HEK293 (cell line): Measurements from ENCODE around the gene PPP1R15B.

Experiments used
- CTCF ChIA-PET: fragments of 350-600 bp; formaldehyde crosslinking; extraction: SDS; loops from one replicate; lab custom pipeline; 2021; ENCODE audit warnings: antibody characterized with exemption; lab: Yijun Ruan, JAX
- POLR2A ChIA-PET: fragments of 300-600 bp; formaldehyde crosslinking; extraction: SDS; loops from one replicate; lab custom pipeline; 2020; ENCODE audit warnings: antibody characterized with exemption, inconsistent platforms; lab: Yijun Ruan, JAX
- H3K27ac ChIP-seq: fragments of 200-500 bp; sonication (Bioruptor generic); 2 replicates; pipeline ENCODE4 v1.5.1; 2014; ENCODE audit warnings: low read depth, low read length, control low read depth, inconsistent platforms; ENCODE audit errors: extremely low read depth
- H3K36me3 ChIP-seq, 2 experiments: fragments of 200-500 bp in 1 of 2; sonication (Bioruptor generic) in 1 of 2; 1 replicate in 1 of 2; 2 replicates in 1 of 2; pipeline ENCODE4 v1.5.1; 2014 to 2017; ENCODE audit warnings: inconsistent platforms in 2 of 2, low read length in 2 of 2; ENCODE audit not compliant: control insufficient read depth in 2 of 2, insufficient read depth in 1 of 2
- H3K4me1 ChIP-seq: fragments of 200-500 bp; sonication (Bioruptor generic); 2 replicates; pipeline ENCODE4 v1.5.1; 2014; ENCODE audit warnings: mild to moderate bottlenecking, low read length, inconsistent platforms; ENCODE audit not compliant: control insufficient read depth, insufficient read depth
- H3K4me3 ChIP-seq: 2 replicates; pipeline ENCODE4 v1.5.1; 2011; ENCODE audit warnings: low read depth, mild to moderate bottlenecking, control low read depth, low read length, moderate library complexity
- H3K9me3 ChIP-seq: fragments of 200-500 bp; sonication (Bioruptor generic); 2 replicates; pipeline ENCODE4 v1.5.1; 2014; ENCODE audit warnings: low read depth, low read length, inconsistent platforms; ENCODE audit not compliant: control insufficient read depth, insufficient read depth
- GLIS1 ChIP-seq: fragments of 450-650 bp; formaldehyde crosslinking; IDR thresholded peaks from 2 replicates; pipeline ENCODE4 v1.5.1; 2016; ENCODE audit warnings: missing biosample characterization, missing genetic modification characterization
- INSM2 ChIP-seq: fragments of 450-650 bp; formaldehyde crosslinking; IDR thresholded peaks from 2 replicates; pipeline ENCODE4 v1.5.1; 2016; ENCODE audit warnings: missing biosample characterization, missing genetic modification characterization
- SALL2 ChIP-seq: fragments of 450-650 bp; formaldehyde crosslinking; IDR thresholded peaks from 2 replicates; pipeline ENCODE4 v1.5.0; 2017; ENCODE audit warnings: missing biosample characterization, mild to moderate bottlenecking, missing genetic modification characterization, borderline replicate concordance
- ZNF121 ChIP-seq: fragments of 450-650 bp; formaldehyde crosslinking; IDR thresholded peaks from 2 replicates; pipeline ENCODE4 v1.5.1; 2016; ENCODE audit warnings: missing biosample characterization, missing genetic modification characterization
- ZNF140 ChIP-seq: fragments of 450-650 bp; formaldehyde crosslinking; IDR thresholded peaks from 2 replicates; pipeline ENCODE4 v1.5.1; 2016; ENCODE audit warnings: missing biosample characterization, missing genetic modification characterization
- ZNF16 ChIP-seq: fragments of 450-650 bp; formaldehyde crosslinking; IDR thresholded peaks from 2 replicates; pipeline ENCODE4 v1.5.1; 2016; ENCODE audit warnings: low read depth, missing biosample characterization, missing genetic modification characterization
- ZNF169 ChIP-seq: fragments of 450-650 bp; formaldehyde crosslinking; IDR thresholded peaks from 2 replicates; pipeline ENCODE4 v1.5.1; 2016; ENCODE audit warnings: missing biosample characterization, missing genetic modification characterization
- ZNF19 ChIP-seq: fragments of 450-650 bp; formaldehyde crosslinking; IDR thresholded peaks from 2 replicates; pipeline ENCODE4; 2016; ENCODE audit warnings: missing biosample characterization, missing genetic modification characterization, low read depth
- ZNF530 ChIP-seq: fragments of 450-650 bp; formaldehyde crosslinking; IDR thresholded peaks from 2 replicates; pipeline ENCODE4 v1.5.1; 2016; ENCODE audit warnings: low read depth, missing biosample characterization, missing genetic modification characterization
- ZNF621 ChIP-seq: fragments of 450-650 bp; formaldehyde crosslinking; IDR thresholded peaks from 2 replicates; pipeline ENCODE4 v1.5.1; 2017; ENCODE audit warnings: missing biosample characterization, missing genetic modification characterization
- ZNF677 ChIP-seq: fragments of 450-650 bp; IDR thresholded peaks from 2 replicates; pipeline ENCODE4 v1.5.0; 2018; ENCODE audit warnings: missing biosample characterization, mild to moderate bottlenecking, missing genetic modification characterization, moderate library complexity
- ZNF707 ChIP-seq: fragments of 450-650 bp; formaldehyde crosslinking; IDR thresholded peaks from 2 replicates; pipeline ENCODE4 v1.5.1; 2016; ENCODE audit warnings: missing biosample characterization, missing genetic modification characterization
- ZSCAN16 ChIP-seq: fragments of 450-650 bp; formaldehyde crosslinking; IDR thresholded peaks from 2 replicates; pipeline ENCODE4 v1.5.1; 2016; ENCODE audit warnings: missing biosample characterization, missing genetic modification characterization
- TF ChIP-seq, protein P1 (sequence below): fragments of 450-650 bp; formaldehyde crosslinking; IDR thresholded peaks from 2 replicates; pipeline ENCODE4 v1.5.1; 2016; ENCODE audit warnings: missing biosample characterization, missing genetic modification characterization
- TF ChIP-seq, protein P2 (sequence below): fragments of 450-650 bp; formaldehyde crosslinking; IDR thresholded peaks from 2 replicates; pipeline ENCODE4 v1.5.1; 2016; ENCODE audit warnings: missing biosample characterization, missing genetic modification characterization
- TF ChIP-seq, protein P3 (sequence below): fragments of 450-650 bp; formaldehyde crosslinking; IDR thresholded peaks from 2 replicates; pipeline ENCODE4 v1.5.1; 2016; ENCODE audit warnings: missing biosample characterization, missing genetic modification characterization, borderline replicate concordance
- TF ChIP-seq, protein P4 (sequence below): fragments of 450-650 bp; formaldehyde crosslinking; IDR thresholded peaks from 2 replicates; pipeline ENCODE4 v1.5.1; 2017; ENCODE audit warnings: missing biosample characterization, missing genetic modification characterization

The PPP1R15B gene

GRCh38 chr1:204361781-204362180 lies 49.8 kb downstream of the PPP1R15B start:
- ChIA-PET CTCF (interaction anchor here (0.5 to 7.9 kb wide), 13 partner anchors 34 to 233 kb away, joined by 3 to 178 read pairs (median 14); partner anchors contain the start of genes GOLT1A and REN), POLR2A (interaction anchor here (2.1 kb wide), 1 partner anchor 37 kb away, joined by 4 read pairs; no protein-coding TSS in a partner anchor)
- no peak for TF ChIP-seq ZNF677 (tag by site-specific recombination)
- no peak for TF ChIP-seq ZNF121 (tag by site-specific recombination)
- TF ChIP-seq ZNF707 (tag by site-specific recombination): no peak
- TF ChIP-seq ZNF530 (tag by site-specific recombination): no peak
- TF ChIP-seq, protein P1, sequence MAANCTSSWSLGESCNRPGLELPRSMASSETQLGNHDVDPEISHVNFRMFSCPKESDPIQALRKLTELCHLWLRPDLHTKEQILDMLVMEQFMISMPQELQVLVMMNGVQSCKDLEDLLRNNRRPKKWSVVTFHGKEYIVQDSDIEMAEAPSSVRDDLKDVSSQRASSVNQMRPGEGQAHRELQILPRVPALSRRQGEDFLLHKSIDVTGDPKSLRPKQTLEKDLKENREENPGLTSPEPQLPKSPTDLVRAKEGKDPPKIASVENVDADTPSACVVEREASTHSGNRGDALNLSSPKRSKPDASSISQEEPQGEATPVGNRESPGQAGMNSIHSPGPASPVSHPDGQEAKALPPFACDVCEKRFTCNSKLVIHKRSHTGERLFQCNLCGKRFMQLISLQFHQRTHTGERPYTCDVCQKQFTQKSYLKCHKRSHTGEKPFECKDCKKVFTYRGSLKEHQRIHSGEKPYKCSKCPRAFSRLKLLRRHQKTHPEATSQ (tag by site-specific recombination): no peak
- TF ChIP-seq, protein P2, sequence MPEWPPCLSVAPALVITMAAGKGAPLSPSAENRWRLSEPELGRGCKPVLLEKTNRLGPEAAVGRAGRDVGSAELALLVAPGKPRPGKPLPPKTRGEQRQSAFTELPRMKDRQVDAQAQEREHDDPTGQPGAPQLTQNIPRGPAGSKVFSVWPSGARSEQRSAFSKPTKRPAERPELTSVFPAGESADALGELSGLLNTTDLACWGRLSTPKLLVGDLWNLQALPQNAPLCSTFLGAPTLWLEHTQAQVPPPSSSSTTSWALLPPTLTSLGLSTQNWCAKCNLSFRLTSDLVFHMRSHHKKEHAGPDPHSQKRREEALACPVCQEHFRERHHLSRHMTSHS (tag by site-specific recombination): no peak
- no peak for TF ChIP-seq ZNF16 (tag by site-specific recombination)
- TF ChIP-seq, protein P3, sequence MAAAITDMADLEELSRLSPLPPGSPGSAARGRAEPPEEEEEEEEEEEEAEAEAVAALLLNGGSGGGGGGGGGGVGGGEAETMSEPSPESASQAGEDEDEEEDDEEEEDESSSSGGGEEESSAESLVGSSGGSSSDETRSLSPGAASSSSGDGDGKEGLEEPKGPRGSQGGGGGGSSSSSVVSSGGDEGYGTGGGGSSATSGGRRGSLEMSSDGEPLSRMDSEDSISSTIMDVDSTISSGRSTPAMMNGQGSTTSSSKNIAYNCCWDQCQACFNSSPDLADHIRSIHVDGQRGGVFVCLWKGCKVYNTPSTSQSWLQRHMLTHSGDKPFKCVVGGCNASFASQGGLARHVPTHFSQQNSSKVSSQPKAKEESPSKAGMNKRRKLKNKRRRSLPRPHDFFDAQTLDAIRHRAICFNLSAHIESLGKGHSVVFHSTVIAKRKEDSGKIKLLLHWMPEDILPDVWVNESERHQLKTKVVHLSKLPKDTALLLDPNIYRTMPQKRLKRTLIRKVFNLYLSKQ (tag by site-specific recombination): no peak
- TF ChIP-seq SALL2 (tag by site-specific recombination): no peak
- TF ChIP-seq ZNF169 (tag by site-specific recombination): no peak
- no peak for TF ChIP-seq ZNF19 (tag by site-specific recombination)
- no peak for TF ChIP-seq INSM2 (tag by site-specific recombination)
- no peak for TF ChIP-seq ZSCAN16 (tag by site-specific recombination)
- TF ChIP-seq ZNF621: no peak
- no peak for TF ChIP-seq ZNF140 (tag by site-specific recombination)

DNA sequence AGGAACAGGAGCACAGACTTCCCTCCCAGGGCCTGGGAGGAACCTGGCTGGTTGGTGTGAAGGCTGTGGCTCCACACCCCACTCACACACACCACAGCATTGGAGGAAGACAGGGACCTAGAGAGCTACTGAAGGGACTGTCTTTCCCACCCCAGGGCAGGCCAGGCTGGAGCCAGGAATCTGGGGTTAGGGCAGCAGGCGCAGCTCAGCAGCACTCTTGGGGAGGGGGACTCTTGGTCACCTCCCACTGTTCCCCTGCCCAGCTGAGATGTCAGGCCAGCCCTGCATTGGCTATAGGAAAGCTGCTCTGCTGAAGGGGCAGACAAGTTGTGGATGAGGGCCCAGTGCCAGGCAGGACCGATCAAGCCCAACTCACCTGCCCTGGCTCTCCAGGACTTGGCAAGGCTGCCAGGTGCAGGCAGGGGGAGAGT lies 50.3 kb downstream of the PPP1R15B start:
- Histone ChIP-seq H3K4me3 (no peak overlapping the region), H3K4me1 (no peaks in the 10 kb centered on the region; the same call in 1 of the 2 replicates), H3K27ac (no peak overlapping the region), H3K36me3 (no peaks in the 10 kb centered on the region), H3K9me3 (no peaks in the 10 kb centered on the region)
- ChIA-PET CTCF (interaction anchor here (0.5 to 7.9 kb wide), 10 partner anchors 34 to 232 kb away, joined by 3 to 178 read pairs (median 16); partner anchors contain the start of genes GOLT1A and REN), POLR2A (no interaction called here)
- TF ChIP-seq, protein P4, sequence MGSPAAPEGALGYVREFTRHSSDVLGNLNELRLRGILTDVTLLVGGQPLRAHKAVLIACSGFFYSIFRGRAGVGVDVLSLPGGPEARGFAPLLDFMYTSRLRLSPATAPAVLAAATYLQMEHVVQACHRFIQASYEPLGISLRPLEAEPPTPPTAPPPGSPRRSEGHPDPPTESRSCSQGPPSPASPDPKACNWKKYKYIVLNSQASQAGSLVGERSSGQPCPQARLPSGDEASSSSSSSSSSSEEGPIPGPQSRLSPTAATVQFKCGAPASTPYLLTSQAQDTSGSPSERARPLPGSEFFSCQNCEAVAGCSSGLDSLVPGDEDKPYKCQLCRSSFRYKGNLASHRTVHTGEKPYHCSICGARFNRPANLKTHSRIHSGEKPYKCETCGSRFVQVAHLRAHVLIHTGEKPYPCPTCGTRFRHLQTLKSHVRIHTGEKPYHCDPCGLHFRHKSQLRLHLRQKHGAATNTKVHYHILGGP: no peak
- TF ChIP-seq GLIS1 (tag by site-specific recombination): 0 out of 2 replicates have a peak, but pooled peaks have one; percentile 11

More at GRCh38 chr1:204361781-204362180, 49.8 kb downstream of the PPP1R15B start:
- H3K27ac ChIP-seq: no peak overlapping the region
- no peak overlapping the region for H3K4me3 ChIP-seq
- no peaks in the 10 kb centered on the region; the same call in 1 of the 2 replicates for H3K4me1 ChIP-seq
- H3K36me3 ChIP-seq: no peaks in the 10 kb centered on the region
- no peaks in the 10 kb centered on the region for H3K9me3 ChIP-seq
